ENCODE measurements around the gene TCEA2. TPM values are rescaled to one million over a fixed set of nuclear protein-coding genes. Genes with fewer than 3 reads are reported as not detected.
A peak's percentile ranks its signal among the peaks of the same experiment; 100 is the strongest.

Gene TCEA2
- total RNA-seq, 4 donors from 2014 or later, result 22.8 to 59.0 (median 43.6) TPM

- Histone ChIP-seq H3K4me3 (peak overlapping the region in 2 of 4 donors; percentile 46 to 57), H3K36me3 (peaks cover 0 to 21% (median 0%) of the 10 kb centered on the region in 4 donors), H3K9me3 (no peaks in the 10 kb centered on the region), H3K4me1 (peaks cover 15 to 54% (median 40%) of the 10 kb centered on the region in 4 donors), H3K27ac (replicated peaks in 1 of 4) (peak overlapping the region in 3 of 4 donors; percentile 45 to 55 (median 50)), H3K27me3 (peaks cover 0 to 99% (median 43%) of the 10 kb centered on the region in 4 donors)
- WGBS, result 75% methylated on average over 7 of the region's 11 CpGs
- no peak for DNase-seq (ENCODE audit: extremely low spot score)
- intact Hi-C loops (cut with DNase I), result no loop called here
- TF ChIP-seq EP300 (IDR thresholded peaks at IDR 0.05) (no peak), POLR2A (IDR thresholded peaks at IDR 0.05; ENCODE audit: low read depth) (no peak), CTCF (IDR thresholded peaks at IDR 0.05) (no peak), POLR2AphosphoS5 (IDR thresholded peaks at IDR 0.05) (no peak)
Measured at GRCh38 chr20:64045346-64046011, 17.5 kb upstream of the TCEA2 start.

- no peak for DNase-seq (ENCODE audit: extremely low spot score)
- intact Hi-C loops (cut with DNase I), result no loop called here
- H3K4me1 ChIP-seq, result peaks cover 9 to 41% (median 27%) of the 10 kb centered on the region in 4 donors
- 85% methylated on average over 8 of the region's 8 CpGs for WGBS
- peaks cover 0 to 21% (median 0%) of the 10 kb centered on the region in 4 donors for H3K36me3 ChIP-seq
- TF ChIP-seq EP300 (IDR thresholded peaks at IDR 0.05) (no peak), POLR2A (IDR thresholded peaks at IDR 0.05; ENCODE audit: low read depth) (no peak), CTCF (IDR thresholded peaks at IDR 0.05) (no peak), POLR2AphosphoS5 (IDR thresholded peaks at IDR 0.05) (no peak)
- H3K27me3 ChIP-seq, result peaks cover 0 to 99% (median 38%) of the 10 kb centered on the region in 4 donors
- H3K27ac ChIP-seq (replicated peaks in 1 of 4), result peak overlapping the region in 2 of 4 donors; percentile 18 to 34
- no peaks in the 10 kb centered on the region for H3K9me3 ChIP-seq
- peak overlapping the region; percentile 45 to 57 (median 46) for H3K4me3 ChIP-seq
Measured at GRCh38 chr20:64047046-64047389, 16.0 kb upstream of the TCEA2 start.

GRCh38 chr20:64047968-64048401, 15.0 kb upstream of the TCEA2 start:
- no CpG with 5 or more reads among the region's 49 CpGs for WGBS
- Histone ChIP-seq H3K27me3 (peaks cover 0 to 99% (median 35%) of the 10 kb centered on the region in 4 donors), H3K27ac (replicated peaks in 1 of 4) (peak overlapping the region in 3 of 4 donors; percentile 10 to 58 (median 34)), H3K4me1 (peaks cover 10 to 45% (median 31%) of the 10 kb centered on the region in 4 donors), H3K9me3 (no peaks in the 10 kb centered on the region), H3K4me3 (peak overlapping the region; percentile 45 to 57 (median 46)), H3K36me3 (peaks cover 0 to 21% (median 0%) of the 10 kb centered on the region in 4 donors)
- no peak for TF ChIP-seq CTCF (IDR thresholded peaks at IDR 0.05)
- no peak for TF ChIP-seq POLR2AphosphoS5 (IDR thresholded peaks at IDR 0.05)
- no peak for TF ChIP-seq POLR2A (IDR thresholded peaks at IDR 0.05; ENCODE audit: low read depth)
- TF ChIP-seq EP300 (IDR thresholded peaks at IDR 0.05), result no peak
- intact Hi-C loops (cut with DNase I), result no loop called here
- no peak for DNase-seq (ENCODE audit: extremely low spot score)

GRCh38 chr20:64048402-64049044, 14.5 kb upstream of the TCEA2 start:
- peak overlapping the region; percentile 45 to 57 (median 46) for H3K4me3 ChIP-seq
- WGBS, result 0% methylated on average over 1 of the region's 101 CpGs
- intact Hi-C loops (cut with DNase I), result no loop called here
- H3K36me3 ChIP-seq, result peaks cover 0 to 21% (median 0%) of the 10 kb centered on the region in 4 donors
- H3K9me3 ChIP-seq, result no peaks in the 10 kb centered on the region
- peak overlapping the region in 3 of 4 donors; percentile 10 to 58 (median 27) for H3K27ac ChIP-seq (replicated peaks in 1 of 4)
- peaks cover 0 to 99% (median 36%) of the 10 kb centered on the region in 4 donors for H3K27me3 ChIP-seq
- no peak for DNase-seq (ENCODE audit: extremely low spot score)
- peaks cover 15 to 50% (median 36%) of the 10 kb centered on the region in 4 donors for H3K4me1 ChIP-seq
- no peak for TF ChIP-seq EP300 (IDR thresholded peaks at IDR 0.05)
- TF ChIP-seq CTCF (IDR thresholded peaks at IDR 0.05), result no peak
- no peak for TF ChIP-seq POLR2A (IDR thresholded peaks at IDR 0.05; ENCODE audit: low read depth)
- no peak for TF ChIP-seq POLR2AphosphoS5 (IDR thresholded peaks at IDR 0.05)

All from esophagus muscularis mucosa (tissue), 4 donors.